Endothelial cell (in vitro differentiated cells): ENCODE results near the gene GRIN1. TPM values are rescaled to one million over a fixed set of nuclear protein-coding genes. Genes with fewer than 3 reads are reported as not detected.

Experiments used
- DNase-seq: peaks from one replicate; pipeline ENCODE4 v3.0.0; 2021; ENCODE audit warnings: low spot score
- H3K27ac Mint-ChIP-seq: one replicate; pipeline ENCODE4 v1.8.0; 2021; ENCODE audit warnings: mixed read lengths, inconsistent platforms; ENCODE audit not compliant: unreplicated experiment
- H3K27me3 Mint-ChIP-seq: one replicate; pipeline ENCODE4 v1.8.0; 2021; ENCODE audit warnings: mild to moderate bottlenecking, moderate library complexity, mixed read lengths, inconsistent platforms; ENCODE audit not compliant: unreplicated experiment
- H3K36me3 Mint-ChIP-seq: one replicate; pipeline ENCODE4 v1.8.0; 2021; ENCODE audit warnings: mild to moderate bottlenecking, low read depth, mixed read lengths, inconsistent platforms; ENCODE audit not compliant: unreplicated experiment
- H3K4me1 Mint-ChIP-seq: one replicate; pipeline ENCODE4 v1.8.0; 2021; ENCODE audit warnings: mild to moderate bottlenecking, mixed read lengths, inconsistent platforms; ENCODE audit not compliant: unreplicated experiment
- H3K4me3 Mint-ChIP-seq: one replicate; pipeline ENCODE4 v1.8.0; 2021; ENCODE audit warnings: mild to moderate bottlenecking, mixed read lengths, inconsistent platforms; ENCODE audit not compliant: unreplicated experiment
- H3K9me3 Mint-ChIP-seq: one replicate; pipeline ENCODE4 v1.8.0; 2021; ENCODE audit warnings: mixed read lengths, inconsistent platforms; ENCODE audit not compliant: unreplicated experiment
- CTCF ChIP-seq: fragments of 200-600 bp; sonication (generic); IDR thresholded peaks from one replicate; pipeline ENCODE4 v1.5.0; 2021; ENCODE audit warnings: antibody characterized with exemption; ENCODE audit not compliant: unreplicated experiment
- total RNA-seq: library from RNA; stranded (reverse); fragmentation: NEBNext Ultra II Directional; extraction: Animal tissue kit (Norgen Biotek cat#: 25700); gene quantifications from one replicate; pipeline ENCODE4 v1.2.1, GENCODE V29; 2021; ENCODE audit not compliant: unreplicated experiment

The GRIN1 gene
- total RNA-seq, 1 donor from 2014 or later: not detected

GRCh38 chr9:137176302-137177182, 37.6 kb downstream of the GRIN1 start:
- Mint-ChIP-seq H3K27ac (no peak overlapping the region), H3K9me3 (no peaks in the 10 kb centered on the region), H3K27me3 (peaks cover 9% of the 10 kb centered on the region), H3K4me1 (no peaks in the 10 kb centered on the region), H3K36me3 (peaks cover 8% of the 10 kb centered on the region), H3K4me3 (no peak overlapping the region)
- TF ChIP-seq CTCF: peak; percentile 18
- DNase-seq: peak; percentile 42

- Mint-ChIP-seq H3K36me3 (peaks cover 13% of the 10 kb centered on the region), H3K9me3 (no peaks in the 10 kb centered on the region), H3K4me1 (no peaks in the 10 kb centered on the region), H3K27ac (no peak overlapping the region), H3K4me3 (no peak overlapping the region), H3K27me3 (peaks cover 9% of the 10 kb centered on the region)
- no peak for TF ChIP-seq CTCF
- DNase-seq: no peak
These were observed 39.4 kb downstream of the GRIN1 start for GRCh38 chr9:137178201-137178938.

GRCh38 chr9:137178939-137179630, 40.1 kb downstream of the GRIN1 start:
- no peaks in the 10 kb centered on the region for H3K9me3 Mint-ChIP-seq
- DNase-seq: no peak
- no peak overlapping the region for H3K27ac Mint-ChIP-seq
- no peak overlapping the region for H3K4me3 Mint-ChIP-seq
- TF ChIP-seq CTCF: no peak
- no peaks in the 10 kb centered on the region for H3K4me1 Mint-ChIP-seq
- peaks cover 9% of the 10 kb centered on the region for H3K27me3 Mint-ChIP-seq
- H3K36me3 Mint-ChIP-seq: peaks cover 14% of the 10 kb centered on the region

- no peaks in the 10 kb centered on the region for H3K9me3 Mint-ChIP-seq
- H3K4me1 Mint-ChIP-seq: no peaks in the 10 kb centered on the region
- H3K4me3 Mint-ChIP-seq: no peak overlapping the region
- no peak for TF ChIP-seq CTCF
- peaks cover 9% of the 10 kb centered on the region for H3K27me3 Mint-ChIP-seq
- no peak overlapping the region for H3K27ac Mint-ChIP-seq
- no peak for DNase-seq
- H3K36me3 Mint-ChIP-seq: peaks cover 19% of the 10 kb centered on the region
These were observed 40.8 kb downstream of the GRIN1 start for GRCh38 chr9:137179761-137180160.
